Right renal pelvis (tissue), 4 donors: ENCODE data around the gene GMDS. TPM values are rescaled to one million over a fixed set of nuclear protein-coding genes. Genes with fewer than 3 reads are reported as not detected.

Source experiments
- DNase-seq, 4 donors: peaks; one replicate each; pipeline ENCODE4 v3.0.0-alpha.2; 2013; ENCODE audit warnings: low read depth in 4 of 4, low spot score in 3 of 4, missing footprints in 1 of 4
- polyA plus RNA-seq, 4 donors: library from polyadenylated mRNA; unstranded; fragments of 120-200 nt; gene quantifications; one replicate each; pipeline ENCODE4 v1.2.1, GENCODE V29; 2013; ENCODE audit not compliant: insufficient read length in 4 of 4

The GMDS gene
- polyA plus RNA-seq, 4 donors: 67.7 to 86.0 (median 77.9) TPM

DNA sequence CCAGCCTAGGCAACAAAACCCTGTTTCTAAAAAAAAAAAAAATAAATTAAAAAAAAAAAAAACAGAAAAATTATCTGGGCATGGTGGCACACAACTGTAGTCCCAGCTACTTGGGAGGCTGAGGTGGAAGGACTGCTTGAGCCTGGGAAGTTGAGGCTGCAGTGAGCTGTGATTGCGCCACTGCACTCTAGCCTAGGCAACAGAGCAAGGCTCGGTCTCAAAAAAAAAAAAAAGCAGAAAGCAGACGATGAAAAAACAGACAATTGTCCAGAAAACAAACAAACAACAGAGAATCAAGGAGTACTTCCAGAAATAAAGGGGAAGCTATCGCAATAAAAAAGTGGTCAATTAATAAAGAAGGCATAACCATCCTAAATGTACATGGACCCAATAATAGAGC lies 229.4 kb downstream of the GMDS start:
- DNase-seq: no peak

DNA sequence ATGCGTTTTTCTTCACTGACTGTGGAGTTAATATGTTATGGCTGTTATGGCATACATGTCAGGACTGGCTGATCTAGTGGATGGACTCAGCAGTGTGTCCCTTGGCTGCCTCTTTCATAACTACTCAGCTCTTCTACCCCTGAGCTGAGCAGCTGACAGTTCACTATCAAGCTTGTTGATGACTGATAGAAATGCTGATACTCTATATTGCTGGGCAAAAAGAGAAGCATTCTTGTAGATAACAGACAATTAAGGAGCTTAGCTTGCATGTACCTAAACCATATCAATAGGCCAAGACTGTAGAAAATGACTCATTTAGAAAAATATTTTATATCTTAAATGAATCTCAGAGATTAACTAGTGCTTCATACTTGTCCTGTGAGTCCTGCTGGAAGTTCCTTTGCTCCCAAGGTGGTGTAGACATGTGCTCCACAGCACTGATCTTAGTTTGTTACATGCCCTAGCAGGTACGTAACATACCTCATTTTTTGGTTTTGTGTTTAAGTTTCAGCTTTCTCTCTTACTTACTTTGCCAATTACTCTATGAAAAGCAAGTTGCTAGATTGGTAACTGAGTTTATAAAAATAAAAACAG lies 236.9 kb downstream of the GMDS start:
- no peak for DNase-seq

DNA sequence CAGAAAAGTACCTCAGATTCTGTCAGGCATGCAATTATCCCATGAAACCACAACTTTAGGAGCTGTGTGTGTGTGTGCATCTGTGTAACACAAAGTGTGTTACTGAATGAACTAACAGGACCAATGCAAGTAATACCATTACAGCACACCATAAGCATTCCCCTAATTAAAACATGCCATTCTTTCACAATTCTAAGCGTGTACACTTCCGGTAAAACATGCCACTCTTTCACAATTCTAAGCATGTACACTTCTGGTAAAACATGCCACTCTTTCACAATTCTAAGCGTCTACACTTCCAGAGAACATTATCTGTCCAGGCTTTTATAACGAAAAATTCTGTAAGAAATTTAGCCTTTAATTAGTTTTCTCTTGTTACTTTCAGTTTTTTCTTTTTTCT lies 238.2 kb downstream of the GMDS start:
- no peak for DNase-seq

DNA sequence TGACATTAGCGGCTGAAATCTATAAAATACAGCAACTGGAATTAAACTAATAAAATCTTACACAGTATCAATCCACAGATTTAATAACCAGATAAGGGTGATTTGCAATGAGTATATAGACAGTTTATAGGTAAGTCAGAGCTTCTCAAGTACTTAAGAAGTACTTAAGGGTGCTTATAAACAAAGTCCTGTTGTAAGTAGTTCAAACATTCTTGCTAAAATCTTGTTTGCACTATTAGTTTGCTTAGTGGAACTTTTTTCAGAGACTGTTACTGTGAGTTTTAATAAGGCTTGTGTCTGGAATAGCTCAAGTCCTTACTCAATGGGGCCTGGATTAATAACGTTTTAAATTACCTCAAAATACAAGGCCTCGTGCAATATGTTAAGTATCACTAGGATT lies 240.5 kb downstream of the GMDS start:
- DNase-seq: no peak

DNA sequence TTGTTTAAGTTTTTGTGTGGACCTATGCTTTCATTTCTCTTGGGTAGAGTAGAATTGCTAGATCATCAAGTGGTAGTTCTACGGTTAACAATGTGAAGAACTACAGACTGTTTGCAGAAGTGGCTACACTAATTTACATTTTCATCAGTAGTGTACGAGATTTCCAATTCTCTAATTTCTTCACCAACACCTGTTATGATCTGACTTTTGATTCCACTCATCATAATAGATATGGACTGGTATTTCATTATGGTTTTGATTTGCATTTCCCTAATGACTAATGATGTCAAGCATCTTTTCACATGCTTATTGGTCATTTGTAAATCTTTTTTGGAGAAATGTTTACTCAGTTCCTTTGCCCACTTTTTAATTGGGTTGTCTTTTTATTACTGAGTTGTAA lies 244.4 kb downstream of the GMDS start:
- DNase-seq: no peak

DNA sequence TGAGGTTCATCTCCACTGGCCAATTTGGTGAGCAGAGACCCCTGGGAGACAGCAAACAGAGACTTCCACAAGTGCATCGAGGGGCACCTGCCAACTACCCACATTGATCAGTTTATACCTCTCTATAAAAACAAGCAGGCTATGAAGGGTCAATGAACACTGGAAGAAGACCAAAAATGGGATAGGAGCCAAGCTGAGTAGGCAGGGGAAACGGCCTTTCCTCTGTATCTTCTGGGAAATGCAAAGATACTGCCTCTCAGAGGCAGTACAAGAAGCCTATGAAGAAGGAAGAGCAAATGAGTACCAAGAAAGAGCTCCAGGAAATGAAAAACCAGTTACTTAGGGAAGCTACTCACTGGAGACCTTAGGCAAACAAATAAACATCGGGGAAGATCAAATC lies 247.7 kb downstream of the GMDS start:
- DNase-seq: no peak

DNA sequence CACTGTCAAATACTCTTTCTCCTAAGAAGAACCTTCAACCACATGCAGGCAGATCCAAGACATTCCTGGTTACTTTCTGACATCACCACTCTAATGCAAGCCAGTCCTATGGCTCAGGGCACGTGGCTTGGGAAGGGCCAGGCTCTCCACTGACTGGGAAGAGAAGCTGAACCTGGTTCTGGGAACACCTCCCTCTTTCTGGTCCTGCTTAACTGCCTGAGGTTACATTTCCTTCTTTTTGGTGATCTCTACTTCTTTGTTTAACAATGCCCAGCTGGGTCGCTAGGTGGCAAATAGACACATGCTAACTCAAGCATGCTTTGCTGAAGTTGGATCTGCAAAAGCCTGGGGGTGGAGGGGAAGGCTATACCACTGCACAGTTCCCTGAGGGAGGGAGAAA lies 249.8 kb downstream of the GMDS start:
- no peak for DNase-seq

DNA sequence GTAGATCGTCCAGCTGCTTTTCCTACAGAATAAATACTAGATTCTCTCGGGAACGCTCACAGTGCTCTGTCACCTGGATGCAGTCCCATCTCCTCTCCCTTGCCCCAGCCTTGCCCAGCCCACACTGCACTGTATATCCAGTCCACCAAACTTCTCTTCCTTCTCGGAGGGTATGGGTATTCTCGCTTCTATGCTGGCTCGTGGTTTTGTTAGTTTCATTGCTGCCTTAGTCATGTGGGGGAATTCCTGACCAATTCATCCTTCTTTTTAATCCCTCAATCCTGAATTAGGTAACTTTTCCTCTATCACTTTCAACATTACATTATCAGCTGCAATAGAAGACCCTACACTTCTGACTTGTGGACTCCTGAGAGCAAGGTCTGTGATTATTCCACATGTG lies 252.4 kb downstream of the GMDS start:
- no peak for DNase-seq

DNA sequence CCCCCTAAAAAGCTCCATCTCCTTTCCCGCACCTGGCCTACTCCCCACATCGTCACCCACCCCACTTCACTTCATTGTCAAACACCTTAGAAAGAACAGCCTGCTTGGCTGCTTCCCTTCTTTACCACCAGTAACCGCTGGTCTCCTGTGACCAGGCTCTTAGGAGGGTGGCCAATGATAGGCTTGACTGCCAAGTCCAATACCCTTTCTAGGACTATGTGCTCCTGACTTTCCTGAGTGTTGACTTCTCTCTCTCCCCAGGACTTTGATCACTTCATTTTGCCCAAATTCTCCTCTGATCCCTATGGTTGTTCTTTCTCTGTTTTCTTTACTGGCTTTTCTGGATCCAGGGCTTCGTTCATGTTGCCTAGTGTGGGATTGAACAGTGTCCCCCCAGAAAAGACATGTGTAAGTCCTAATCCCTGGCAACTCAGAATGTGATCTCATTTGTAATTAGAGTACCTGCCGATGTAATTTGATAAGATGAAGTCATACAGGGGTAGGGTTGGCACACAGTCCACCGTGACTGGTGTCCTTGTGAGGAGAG lies 254.0 kb downstream of the GMDS start:
- DNase-seq: no peak

DNA sequence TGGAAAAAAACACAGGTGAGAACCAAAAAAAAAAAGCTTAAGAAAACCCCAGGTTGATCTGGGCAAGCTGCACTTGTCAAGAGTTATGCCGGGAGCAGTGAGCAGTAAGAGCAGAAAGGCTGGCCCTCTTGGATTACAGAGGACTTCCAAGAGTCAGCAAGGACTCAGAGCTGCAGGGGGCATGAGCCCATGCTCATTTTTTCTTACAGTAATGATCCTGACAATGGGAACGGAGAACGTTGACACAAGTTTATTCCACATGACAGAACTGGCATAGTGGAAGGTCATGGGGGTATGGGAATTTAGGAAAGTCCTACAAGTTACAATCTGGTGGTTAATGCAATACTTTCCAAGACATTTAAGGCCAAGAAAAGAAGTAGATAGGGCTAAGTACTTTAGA lies 256.6 kb downstream of the GMDS start:
- DNase-seq: no peak

DNA sequence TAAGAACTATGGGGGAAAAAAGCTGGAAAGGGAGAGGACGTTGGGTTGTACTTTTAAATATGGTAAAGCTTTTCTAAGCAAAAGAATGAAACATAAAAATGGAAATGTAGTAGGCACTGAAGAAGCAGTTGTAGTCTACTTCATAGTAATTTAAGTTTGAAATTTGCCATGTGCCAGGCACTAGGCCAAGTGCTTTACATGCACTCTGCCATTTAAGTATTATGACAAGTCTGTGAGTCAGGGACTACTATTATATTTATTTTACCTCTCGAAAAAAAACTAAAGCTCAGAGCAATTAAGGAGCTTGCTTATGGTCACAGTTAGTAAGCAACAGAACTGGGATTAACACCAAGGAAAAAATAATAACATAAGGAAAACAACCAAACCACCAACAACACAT lies 257.8 kb downstream of the GMDS start:
- DNase-seq: no peak

DNA sequence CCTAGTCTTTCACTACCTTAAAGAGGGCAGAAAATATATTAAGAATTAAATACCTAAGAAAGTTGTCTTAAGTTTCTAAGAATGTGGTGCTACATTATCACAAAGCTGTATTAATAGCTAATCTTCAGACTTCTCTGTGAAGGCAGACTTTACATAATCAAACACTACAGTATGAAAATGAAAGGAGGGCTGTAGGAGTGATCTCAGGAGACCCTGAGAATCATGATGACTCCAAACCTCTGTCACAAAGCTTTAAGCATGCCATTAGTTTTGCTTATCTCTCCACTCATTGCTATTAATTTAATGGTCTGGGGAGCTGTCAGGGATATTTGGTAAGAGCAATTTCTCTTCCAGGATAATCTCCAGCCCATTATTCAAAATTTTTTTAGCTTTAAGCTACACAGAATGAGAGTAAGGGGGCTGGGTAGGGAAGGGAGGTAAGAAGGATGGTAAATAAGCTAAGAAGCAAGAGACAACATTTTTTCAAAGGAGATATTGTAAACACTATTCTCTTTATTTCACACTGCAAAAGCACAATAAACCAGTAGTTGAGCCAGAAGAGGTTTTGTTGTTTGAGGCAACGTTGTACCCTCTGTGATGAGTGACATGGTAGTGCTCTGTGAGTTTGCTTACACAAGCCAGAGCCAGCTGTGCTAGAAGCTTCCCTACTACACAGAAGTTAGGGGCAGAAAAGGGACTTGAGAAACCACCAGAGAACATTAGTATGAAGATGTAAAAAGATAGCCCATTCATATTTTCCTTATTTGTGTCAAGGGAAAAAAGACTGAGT lies 258.8 kb downstream of the GMDS start:
- DNase-seq: no peak

DNA sequence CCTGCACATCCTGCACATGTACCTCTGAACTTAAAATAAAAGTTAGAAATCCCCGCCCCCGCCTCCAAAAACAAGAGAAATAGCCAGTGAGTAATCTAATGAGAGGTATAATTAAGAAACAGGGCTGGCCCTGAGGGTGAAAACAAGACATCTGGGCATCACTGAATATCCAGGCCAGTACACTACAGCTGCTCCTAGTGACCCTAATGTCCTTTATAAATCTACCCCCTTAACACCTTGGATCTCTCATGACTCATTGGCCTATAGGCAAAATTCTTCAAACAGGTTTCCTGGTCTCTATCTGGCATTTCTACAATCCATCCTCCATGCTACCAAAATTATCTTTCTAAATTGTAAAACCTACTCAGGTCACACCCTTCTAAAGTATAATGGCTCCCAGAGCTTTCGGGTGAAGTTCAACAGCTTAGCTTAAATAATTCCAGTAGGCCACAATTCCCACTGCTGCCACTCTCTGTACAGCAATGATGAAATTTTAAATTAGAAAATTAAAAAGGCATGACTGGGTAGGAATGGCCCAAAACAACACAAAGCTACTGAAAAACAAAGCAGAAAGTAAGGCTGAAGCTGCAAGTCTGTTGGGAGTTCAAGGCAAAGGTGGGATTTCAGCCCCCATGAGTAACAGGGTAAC lies 260.9 kb downstream of the GMDS start:
- DNase-seq: no peak

DNA sequence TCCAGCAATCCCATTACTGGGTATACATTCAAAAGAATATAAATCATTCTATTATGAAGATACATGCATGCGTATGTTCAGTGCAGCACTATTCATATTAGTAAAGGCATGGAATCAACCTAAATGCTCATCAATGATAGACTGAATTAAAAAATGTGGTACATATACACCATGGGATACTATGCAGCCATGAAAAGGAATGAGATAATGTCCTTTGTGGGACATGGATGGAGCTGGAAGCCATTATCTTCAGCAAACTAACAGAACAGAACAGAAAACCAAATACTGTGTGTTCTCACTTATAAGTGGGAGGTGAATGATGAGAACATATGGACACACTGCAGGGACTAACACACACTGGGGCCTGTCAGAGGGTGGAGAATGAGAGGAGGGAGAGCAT lies 261.6 kb downstream of the GMDS start:
- no peak for DNase-seq

DNA sequence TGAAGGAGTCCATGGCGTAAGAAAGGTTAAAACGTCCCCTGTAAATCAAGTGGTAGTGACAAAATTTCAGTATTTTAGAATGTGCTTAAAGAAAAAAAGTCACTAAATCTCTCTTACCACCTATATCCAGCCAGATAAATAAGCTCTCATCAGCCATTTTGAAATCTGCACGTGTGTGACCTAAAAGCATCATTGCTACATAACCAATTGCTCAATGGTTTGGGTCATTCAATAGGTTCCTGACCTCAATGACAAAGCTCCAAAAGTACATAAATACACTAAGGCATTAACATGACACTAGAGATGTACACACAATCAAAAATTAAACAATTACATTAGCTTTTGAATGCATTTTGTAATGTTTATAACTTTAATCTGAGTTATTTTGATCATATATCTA lies 272.4 kb downstream of the GMDS start:
- no peak for DNase-seq

DNA sequence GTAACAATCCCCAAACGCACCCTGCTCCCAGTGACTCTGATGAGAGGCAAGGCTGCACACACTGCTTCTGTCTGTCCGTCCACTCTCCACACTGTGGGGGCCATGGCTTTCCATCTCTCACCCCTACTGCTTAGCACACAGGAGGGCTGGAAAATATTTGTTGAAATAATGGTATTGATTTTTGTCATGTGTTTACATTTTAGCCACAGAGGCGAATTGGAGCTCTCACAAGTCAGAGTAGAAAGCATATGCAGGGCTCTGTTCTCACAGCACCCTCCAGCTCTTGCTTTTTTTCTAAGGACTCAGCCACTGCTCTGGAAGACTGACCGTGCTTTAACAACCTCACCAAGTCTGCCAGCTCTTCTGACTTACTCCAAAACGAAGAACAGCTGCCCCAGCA lies 273.8 kb downstream of the GMDS start:
- no peak for DNase-seq

DNA sequence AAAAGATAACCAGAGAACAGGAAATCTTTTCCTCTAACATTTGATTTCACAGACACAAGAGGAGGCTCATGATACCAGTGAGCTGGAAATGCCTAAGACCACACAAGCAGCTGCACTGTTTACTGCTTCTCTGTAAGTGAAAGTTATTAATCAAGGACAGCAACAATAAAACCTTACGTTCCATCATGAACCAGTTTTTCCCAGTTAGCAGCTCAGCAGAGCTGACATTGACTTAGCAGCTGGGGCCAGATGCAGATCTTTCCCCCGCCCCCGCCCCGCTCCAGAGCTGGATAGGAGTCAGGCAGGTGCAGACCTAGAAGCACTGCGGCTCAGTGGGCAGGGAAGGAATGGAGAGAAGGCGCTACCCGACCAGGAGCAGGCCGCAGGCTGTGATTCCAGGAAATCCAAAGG lies 275.2 kb downstream of the GMDS start:
- DNase-seq: peak in 2 of 4 donors; percentile 39 to 47

DNA sequence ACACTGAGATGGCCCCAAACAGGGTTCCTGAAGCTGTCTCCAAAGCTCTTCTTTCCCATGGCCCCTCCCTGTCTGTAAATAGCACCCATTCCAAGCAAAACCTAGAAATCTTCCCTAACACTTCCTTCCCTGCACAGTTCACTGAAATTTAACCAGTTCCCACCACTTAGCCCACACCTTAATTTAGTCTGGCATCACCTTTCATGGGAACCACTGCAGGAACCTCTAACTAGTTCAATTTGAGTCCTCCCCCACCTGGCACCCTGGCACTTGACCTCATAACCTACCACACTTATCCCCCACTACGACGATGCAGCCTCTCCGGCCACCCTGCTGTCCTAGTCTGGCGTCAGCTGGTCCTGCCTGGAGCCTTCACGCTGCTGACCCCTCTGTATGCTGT lies 278.7 kb downstream of the GMDS start:
- no peak for DNase-seq

DNA sequence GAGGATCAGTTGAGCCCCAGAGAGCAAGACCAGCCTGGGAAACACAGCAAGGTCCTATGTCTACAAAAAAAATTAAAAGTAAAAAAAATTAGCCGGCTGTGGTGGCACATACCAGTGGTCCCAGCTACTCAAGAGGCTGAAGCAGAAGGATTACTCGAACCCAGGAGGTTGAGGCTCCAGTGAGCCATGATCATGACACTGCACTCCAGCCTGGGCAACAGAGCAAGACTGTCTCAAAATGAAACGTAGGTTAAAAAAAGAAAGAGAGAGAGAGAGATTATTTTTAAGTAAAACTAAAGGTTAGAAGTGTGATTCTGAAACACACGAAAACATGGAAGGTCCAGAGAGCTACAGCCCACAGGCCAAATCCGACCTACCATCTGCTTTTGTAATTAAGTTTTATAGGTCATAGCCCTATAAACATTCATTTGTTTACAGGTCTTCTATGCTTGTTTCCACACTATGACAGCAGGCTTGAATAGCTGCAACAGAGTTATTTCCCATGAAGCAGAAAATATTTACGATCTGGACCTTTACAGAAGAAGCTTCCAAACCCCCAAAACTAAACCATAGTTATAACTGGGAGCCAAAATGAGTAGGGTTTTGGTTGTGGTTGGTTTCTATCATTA lies 279.7 kb downstream of the GMDS start:
- peak in 1 of 4 donors; percentile 24 for DNase-seq

DNA sequence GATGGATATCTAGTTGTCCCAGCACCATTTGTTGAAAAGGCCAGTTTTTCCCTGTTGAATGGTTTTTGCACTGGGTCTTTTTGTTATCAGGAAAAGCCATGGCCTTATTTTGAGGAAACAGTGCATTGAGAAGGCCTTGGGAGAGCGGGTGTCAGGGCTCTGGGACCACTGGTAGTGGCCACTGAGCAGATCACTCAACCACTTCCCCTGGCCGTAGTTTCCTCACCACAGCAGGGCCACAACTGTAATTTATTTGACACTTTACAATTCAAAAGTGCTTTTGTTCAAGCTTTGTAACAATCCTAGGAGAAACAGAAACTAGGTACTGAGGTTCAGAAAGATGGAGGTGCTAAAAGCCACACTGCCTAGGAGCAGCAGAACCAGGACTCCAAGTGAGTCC lies 281.8 kb downstream of the GMDS start:
- no peak for DNase-seq

DNA sequence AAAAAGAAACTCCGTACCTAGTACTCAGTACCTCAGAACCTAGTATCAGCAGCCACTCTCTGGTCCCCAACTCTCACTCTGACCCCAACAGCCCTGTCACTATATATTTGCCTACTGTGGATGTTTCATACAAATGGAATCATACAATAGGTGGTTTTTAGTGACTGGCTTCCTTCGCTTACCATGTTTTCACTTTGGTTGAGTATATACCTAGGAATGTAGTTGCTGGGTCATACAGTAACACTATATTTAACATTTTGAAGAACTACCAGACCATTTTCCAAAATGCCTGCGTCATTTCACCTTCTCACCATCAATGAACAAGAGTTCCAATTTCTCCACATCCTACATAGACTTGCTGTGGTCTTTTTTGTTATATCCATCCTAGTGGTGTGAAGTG lies 283.2 kb downstream of the GMDS start:
- DNase-seq: no peak
